Cortex of kidney (tissue), 1 donor: Measurements from ENCODE around the gene SERBP1.
"Not testable (repeated sequence)": the region's sequence is repeated elsewhere in the genome, so short reads cannot be mapped to it uniquely, and the experiment has no call there.

ENCODE experiments used
- DNase-seq: peaks from one replicate; lab custom pipeline; 2025; lab: John Stamatoyannopoulos, UW

Gene SERBP1

DNA sequence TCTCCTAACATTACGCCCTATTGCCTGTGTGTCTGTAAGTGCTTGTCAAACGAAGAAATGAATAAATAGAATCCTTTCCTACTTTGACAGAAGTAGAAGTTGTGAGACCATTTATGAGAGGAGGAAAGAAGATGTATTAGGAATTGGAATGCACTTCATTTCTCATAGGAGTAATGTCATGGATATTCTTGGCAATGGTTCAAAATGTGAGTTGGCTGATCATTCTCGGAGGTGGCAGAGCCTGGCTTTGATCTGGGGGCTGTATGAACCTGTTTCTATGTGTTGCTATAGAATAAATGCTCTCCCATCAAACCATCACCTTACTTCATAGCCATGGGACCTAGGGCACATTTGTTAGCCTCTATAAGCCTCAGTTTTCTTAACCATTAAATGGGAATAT, 10.1 kb upstream of the SERBP1 start:
- no peak for DNase-seq

DNA sequence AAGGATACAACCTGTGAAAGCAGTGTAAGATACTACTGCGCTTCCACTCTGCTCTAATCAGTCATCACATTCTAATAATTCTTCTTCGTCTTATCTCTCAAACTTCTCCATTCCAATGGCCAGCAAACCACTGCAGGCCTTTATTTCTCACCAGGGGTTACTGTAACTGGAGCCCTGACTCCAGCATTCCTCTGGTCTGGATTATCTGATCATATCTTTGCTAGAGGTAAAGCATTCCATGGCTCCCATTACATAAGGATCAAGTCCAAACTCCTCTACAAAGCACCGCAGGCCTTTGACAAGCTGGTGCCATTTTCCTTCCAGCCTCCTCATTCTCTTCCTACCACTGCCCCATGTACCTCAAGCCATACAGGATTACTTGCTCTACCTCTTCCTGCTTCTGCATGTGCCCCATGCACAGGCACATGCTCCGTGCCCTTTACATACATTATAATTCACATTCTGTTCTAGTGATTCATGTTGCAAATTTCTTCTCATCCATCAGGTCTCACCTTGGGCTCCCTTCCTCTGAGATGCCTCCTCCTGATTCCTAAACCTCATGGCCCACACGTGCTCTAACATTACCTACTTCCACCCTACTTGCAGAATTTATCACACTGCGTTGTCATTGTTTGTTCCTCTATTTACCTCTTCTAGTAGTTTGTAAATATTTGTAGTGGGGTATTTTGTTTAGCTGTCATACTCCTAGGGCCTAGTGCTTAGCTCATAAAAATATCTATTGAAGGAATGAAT, 9.3 kb upstream of the SERBP1 start:
- DNase-seq = no peak

DNA sequence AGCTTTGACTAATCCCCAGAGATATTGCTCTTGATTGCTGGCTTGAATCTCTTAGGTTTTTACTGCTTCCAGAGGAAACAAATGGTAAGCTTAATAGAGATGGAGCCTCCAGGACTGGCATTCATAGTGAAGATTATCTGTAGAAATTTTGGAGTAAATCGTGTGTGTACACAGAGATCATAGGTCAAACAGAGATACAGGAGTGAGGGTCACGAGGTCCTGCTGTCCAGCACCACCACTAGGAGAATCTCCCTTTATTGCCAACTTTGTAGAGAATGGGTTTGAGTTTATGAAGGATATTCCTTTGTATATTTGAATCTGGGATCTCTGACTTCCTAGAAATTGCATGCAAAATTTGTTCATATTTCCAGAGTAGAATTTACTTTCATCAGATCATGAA, 7.8 kb upstream of the SERBP1 start:
- no peak for DNase-seq

DNA sequence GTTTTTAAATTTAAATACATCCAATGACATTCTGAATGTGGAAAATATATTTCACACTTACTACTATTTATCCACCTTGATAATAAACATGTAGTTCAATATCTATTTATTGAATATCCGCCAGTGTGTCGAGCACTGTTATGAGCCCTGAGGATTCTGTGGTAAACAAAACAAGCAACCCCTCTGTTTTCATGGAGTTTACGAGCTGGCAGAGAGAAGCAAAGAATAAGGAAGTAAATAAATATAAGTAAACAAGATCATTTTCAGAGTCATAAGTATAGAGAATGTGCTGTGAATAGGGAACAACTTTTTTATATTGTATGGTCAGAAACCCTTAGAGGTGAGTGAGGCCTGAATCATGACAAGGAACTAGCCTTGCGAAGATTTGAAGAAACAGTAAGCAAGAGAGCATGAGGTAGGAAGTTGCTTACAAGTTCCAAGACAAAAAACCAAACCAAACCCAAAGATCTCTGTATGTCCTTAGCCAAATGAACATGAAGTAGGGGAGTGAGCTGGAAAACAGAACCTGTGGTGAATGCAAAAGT, 6.4 kb upstream of the SERBP1 start:
- no peak for DNase-seq

DNA sequence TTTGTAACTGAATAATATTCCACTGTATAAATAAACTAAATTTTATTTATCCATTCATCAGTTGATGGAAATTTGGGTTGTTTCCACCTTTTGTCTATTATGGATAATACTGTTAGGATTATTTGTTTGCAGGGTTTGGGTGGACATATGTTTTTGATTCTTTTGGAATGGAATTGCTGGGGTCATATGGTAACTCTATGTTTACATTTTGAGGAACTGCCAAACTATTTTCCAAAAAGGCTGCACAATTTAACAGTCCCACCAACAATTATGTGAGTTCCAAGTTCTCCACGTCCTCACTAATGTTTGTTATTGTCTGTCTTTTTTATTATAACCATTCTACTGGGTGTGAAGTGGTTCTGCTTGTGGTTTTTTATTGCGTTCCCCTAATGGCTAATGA, 4.3 kb upstream of the SERBP1 start:
- no peak for DNase-seq

DNA sequence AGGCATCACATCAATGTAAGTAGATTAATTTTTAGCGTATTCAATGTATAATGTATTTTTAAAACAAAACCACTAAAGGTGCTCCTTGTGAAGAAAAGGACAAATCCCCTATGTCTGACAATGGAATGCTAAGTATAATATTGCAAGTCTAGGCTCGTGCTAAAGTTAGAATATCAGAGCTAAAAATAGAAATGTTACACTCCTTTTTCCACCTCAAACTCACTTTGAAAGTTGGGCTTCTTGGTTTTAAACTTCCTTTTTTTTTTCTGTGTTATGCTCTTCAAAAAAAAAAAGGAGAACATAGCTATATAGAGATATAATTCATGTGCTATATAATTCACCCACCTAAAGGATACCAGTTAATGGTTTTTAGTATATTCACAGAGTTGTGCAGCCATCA, 3.6 kb upstream of the SERBP1 start:
- no peak for DNase-seq

DNA sequence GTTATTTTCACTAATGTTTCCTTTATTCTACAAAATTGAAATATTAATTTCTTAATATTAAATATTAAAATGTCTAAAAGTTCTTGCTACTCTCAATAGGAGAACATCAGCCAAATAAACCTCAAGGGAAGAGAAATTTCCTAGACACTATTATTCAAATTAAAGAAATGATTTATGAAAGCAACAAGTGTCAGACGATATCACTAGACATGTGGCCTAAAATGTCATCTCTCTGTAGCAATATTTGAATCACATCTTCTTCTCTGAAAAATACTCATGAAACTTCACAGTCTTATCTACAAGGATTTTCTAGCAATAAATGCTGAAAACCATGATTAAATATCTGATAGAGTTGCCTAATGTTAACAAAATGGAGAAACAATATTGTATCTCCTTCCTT, 2.5 kb upstream of the SERBP1 start:
- no peak for DNase-seq

DNA sequence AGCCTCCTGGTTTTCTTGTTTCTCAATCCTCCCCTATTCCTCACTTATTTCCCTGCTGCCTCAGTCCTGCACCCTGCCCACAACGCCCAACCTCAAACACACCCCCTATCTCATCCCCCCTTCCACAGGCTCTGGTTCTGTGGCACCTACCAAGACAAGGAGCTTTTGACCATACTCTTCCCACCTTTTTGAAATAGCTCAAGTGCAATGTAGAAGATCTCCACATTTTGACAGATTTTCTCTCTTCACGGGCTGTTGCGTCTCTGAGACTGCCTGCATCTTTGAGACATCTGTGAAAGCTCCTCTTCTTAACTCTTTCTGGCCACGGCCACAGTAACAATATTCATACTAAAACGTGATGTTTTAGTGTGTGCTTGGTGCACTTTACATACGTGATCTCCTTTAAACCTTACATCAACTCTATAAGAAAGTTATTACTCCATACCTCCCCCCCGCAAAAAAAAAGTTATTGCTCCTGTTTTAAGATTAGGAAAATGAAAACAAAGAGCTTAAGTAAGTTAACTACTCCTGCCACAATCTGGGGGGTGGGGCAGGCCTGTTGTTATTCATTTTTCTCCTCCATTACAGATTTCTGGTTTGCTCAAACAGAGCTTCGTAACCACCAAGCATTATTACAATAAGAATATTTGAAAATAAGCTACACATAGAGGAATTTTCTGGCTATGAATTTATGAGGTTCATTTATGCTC, 1.8 kb upstream of the SERBP1 start:
- DNase-seq = no peak

DNA sequence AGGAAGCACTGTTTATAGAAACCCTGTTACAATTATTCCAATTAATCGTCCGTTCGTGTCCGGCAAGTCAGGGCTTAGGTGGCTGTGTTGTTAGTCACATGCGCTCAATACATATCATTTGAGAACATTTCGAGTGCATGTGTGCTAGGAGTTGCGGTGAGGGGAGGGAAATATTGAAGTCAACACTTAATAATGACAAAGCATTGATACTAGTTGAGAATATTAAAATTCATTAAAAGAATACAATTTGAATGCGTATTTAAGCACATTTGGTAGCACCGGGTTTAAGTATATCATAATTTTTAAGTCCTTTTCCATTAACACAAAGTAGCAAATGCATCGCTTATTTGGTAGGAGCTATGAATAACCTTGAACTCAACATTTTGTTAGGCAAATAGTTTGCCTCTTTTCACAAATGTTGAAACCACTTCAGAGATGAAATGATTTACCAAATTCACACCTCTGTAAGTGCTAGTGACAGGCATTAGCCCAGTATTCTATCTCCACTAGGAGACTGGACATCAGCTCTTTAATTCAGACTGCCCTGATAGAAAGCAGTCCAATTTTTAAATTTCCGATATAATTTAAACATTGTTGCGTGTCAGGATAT, 1.1 kb upstream of the SERBP1 start:
- no peak for DNase-seq

DNA sequence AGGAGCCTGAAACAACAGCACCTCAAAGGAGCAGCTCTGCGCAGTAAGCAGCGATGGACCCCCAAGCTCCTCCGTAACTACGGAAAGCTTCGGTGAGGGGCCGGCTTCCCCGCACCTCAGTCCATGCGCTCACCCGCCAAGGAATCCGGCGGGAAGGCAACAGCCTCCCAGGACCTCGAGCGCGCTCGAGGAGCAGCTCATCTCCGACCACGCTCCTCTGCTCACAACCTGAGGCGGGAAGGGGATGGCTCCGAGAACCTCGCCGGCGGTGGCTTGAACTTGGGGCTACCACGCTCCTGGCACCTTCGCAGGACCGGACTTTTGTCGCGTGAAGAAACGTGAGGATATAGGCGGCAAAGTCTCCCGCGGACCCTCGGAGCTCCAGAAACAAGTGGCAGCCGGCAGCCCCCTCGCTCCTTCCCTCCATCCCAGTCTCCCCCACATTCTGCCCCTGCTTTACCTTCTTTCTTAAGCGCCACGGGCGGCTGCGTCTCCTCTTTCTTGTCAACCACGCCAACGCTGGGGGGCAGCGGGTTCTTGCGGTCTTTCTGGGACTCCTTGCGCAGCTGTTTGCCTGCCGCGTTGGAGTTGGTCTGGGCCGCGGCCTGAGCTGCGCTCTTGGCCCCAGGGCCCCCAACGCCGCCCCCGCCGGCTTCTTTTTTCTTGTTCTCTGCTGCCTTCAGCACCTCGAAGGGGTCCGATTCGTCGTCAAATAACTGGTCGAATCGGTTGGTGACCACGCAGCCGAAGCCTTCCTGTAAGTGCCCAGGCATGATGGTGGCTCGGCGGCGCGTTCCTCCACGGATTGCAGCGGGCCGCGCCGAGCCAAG, 459 bp downstream of the SERBP1 start:
- no peak for DNase-seq

DNA sequence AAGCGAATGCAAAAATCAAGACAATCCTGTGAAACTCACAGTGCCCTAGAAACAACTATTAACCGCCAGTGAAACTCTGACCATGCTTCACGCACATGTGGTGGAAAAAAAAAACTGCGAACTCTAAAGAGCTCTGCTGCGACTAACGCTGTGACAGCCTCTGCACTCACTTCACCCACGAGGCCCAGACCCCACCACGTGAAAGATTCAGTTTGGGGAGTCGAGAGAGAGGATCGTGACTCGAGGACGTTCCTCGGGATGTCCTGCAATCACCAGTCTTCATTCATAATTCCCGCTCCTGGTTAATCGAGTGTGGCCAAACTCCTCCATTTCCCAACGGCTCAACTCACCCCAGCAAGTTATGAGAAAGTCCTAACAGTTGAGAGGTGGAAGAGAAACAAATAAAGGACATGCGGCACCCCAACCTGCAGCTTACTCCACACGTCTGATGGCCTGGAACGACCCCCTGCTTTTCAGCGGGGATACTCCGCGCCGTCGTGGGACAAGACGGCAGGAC, 1.1 kb downstream of the SERBP1 start:
- DNase-seq = no peak

DNA sequence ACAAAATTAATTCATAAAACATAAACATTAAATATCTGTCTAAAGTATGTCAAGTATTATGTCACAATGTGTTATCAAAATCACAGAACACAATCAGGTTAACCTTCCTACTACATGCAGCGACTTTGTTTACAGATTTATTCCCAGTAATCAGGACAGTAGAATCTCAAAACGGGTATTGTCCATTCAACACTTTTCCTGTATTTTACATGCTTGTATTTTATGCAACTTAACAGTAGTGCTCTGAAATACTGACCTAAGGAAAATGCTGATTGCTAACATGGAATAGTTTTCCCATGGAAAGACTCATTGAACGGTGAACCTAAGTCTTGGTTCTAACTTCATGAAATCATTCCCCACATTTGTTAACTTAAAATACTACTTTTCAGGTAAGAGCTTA, 2.3 kb downstream of the SERBP1 start:
- DNase-seq = no peak

DNA sequence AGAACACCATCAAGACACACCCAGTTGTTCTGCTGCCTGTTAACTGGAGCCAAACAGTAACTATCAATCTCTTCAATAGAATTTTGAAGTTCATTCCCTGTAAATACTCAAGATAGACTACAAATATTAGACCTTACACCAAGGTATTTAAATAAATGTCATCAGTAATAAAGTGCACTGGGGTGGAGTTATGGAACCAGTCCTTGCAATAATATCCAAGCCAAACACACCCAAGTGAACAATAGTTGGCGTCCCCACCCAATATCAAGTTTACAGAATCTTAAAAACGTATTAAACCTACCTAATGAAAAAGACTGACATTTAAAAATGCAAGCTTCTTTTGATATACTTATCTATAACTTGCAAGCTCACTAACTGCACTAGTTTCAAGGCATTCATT, 2.7 kb downstream of the SERBP1 start:
- no peak for DNase-seq

DNA sequence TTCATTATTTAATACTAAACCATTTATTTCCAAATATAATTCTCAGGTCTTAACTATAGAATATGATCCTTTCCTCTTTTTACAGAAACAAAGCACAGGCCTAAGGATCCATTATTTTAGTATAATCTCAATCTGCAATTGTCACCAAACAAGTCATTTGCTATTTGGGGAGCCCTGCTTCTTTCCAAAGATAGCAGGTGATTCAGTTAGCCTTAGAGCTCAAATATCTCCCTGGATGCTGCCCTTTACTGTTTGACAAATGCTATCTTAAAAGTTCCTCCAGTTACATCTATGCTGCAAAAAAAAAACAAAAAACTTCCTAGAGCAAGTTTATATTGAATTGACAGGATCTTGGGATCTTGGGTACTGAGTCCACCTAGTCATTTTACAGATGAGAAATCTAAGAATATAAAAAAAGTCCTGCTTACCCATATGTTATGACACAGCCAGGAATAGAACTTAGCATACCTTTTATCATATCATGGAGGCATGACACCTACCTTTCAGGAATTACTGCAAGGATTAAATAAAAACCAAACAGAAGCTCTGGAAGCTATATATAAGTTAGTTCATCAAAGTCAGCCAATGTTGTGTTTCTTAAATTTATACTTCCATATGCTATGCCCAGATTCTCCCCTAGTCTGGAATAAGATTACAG, 9.2 kb downstream of the SERBP1 start:
- DNase-seq = no peak

DNA sequence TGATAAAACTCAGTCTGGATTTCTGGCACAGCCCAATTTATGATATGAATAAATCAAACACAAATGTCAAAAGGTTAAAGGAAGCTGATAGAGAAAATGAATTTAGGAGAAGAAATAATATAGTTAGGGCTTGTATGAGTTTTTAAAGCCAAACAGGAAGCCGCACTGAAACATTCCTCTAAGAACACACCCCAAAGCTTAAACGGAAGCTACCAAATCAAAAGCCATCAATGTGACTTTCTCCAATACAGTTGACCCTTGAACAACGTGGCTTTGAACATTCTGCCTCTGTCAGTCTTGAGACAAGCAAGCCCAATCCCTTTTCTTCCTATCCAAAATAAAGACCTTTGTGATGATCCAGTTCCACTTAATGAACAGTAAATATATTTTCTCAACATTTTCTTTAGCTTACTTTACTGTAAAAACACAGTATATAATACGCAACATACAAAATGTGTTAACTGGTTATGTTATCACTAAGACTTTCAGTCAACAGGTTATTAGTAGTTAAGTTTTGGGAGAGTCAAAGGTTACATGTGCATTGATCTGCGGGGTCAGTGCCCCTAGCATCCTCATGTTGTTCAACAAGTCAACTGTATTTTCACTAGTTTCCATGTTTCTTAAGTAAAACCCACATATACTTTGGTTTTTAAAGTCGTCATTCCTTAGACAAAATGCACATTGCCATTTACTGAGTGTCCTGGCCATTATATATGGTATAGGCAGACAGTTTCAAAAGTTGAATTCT, 11.2 kb downstream of the SERBP1 start:
- DNase-seq = no peak

DNA sequence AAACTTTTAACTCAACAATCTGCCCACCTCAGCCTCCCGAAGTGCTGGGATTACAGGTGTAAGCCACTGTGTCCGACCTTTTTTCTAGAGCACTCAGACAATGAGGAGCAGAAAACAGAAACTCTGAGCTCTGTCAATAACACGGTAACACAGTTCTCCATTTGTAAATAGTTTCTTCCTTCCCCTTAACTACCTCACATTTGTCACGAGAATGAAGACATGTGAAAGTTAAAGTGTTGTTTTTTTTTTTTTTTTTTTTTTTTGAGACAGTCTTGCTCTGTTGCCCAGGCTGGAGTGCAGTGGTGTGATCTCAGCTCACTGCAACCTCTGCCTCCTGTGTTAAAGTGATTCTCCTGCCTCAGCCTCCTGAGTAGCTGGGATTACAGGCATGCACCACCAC, 12.5 kb downstream of the SERBP1 start:
- DNase-seq = not testable (repeated sequence)

DNA sequence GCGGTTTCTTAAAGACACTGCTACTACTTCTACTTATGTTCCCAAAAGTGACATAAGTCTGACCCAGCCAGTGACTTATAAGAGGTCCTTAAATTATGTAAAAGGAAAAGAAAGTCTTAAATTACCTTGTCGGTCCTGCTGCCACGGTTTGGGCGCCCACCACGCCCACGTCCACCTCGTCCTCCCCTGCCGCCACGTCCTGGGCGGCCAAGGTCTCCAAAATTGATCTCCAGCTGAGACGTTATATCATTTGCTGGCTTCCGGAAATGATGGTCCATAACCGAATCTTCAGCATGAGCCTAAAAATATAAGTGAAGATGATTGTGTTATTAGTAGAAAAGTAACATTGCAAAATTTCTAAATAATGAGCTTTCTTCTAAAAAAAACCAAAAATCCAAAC, 15.2 kb downstream of the SERBP1 start:
- no peak for DNase-seq

DNA sequence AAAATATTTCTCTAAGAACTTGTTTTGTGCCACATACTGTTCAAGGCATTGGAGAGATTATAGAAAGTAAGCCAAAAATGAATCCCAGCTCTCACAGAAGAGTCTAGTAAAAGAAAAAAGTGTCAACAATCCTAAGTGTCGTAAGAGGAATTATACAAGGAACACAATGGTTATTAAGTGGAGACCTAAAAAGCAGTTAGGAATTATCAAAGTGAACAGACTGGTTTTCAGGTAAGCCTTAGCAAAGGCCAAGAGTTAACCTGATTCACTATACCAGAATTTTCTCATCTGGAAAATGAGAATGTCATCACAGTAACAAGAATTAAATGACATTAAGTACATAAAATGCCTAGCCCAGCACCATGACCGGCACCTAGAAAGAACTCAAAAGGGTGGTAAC, 15.6 kb downstream of the SERBP1 start:
- DNase-seq = no peak

DNA sequence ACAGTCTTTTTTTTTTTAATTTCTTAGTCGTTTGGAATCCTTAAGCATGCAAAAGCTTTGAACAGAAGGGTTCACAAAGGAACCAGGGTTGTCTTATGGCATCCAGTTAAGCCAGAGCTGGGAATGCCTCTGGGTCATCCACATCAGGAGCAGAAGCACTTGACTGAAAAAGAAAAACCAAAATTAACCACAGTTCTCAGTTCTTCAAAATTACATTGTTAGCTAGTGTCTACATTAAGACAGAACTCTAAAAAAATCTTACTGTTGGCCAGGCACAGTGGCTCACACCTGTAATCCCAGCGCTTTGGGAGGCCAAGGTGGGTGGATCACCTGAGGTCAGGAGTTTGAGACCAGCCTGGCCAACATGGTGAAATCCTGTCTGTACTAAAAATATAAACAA, 17.1 kb downstream of the SERBP1 start:
- DNase-seq = not testable (repeated sequence)

DNA sequence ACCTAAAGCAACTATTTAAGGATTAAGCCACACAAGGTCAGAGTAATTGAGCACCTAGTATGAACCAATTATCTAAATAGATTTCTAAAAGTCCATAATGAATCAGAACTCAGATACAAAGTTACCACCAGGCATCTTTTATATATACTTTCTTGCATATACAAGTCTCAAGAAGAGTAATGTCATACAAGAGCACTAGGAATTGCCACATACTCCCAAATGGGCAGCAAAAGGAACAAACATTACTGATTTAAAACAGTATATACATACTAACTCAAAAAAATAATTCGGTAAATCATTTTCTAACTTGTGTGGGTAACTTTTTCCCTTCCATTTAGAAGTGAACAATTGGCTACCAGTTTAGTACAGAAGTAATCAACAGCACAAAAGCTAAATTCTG, 22.1 kb downstream of the SERBP1 start:
- DNase-seq = no peak

DNA sequence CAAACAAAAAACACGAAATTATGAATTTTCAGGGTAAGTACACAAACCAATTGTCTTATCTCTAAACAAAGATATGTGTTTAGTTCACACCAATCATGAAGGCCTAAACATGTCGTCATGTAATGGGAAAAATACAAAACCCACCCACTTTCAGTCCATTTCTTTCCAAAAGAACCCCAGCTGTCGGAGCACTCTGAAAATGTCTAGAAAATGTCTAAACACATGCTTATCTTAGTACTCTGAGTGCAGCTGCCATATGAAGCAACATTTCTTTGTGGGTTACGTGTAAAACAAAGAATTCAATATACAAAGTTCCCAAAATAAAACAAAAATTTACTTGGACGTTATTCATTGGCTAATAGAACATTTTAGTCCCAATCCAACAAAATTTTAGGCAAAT, 22.7 kb downstream of the SERBP1 start:
- no peak for DNase-seq
